Transverse colon (tissue), 3 donors: ENCODE measurements around the gene OR8G1.

ENCODE experiments used
- EP300 ChIP-seq: sonication (generic); formaldehyde crosslinking; IDR thresholded peaks from one replicate; pipeline ENCODE4 v1.6.1; 2017; ENCODE audit warnings: antibody characterized with exemption, low read depth
- POLR2A ChIP-seq: fragments of 450-650 bp; IDR thresholded peaks from one replicate; pipeline ENCODE4 v1.6.1; 2016; ENCODE audit warnings: antibody characterized with exemption, mild to moderate bottlenecking, moderate library complexity
- TF ChIP-seq, protein P1 (sequence below), 5 experiments: fragments of 200-600 bp in 3 of 5; fragments of 450-650 bp in 2 of 5; sonication (generic) in 3 of 5; IDR thresholded peaks; 1 replicate in 2 of 5; 2 replicates in 3 of 5; pipeline ENCODE4 v1.5.1; 2016 to 2017; ENCODE audit warnings: antibody characterized with exemption in 5 of 5, inconsistent platforms in 3 of 5, mild to moderate bottlenecking in 2 of 5, moderate library complexity in 1 of 5

DNA sequence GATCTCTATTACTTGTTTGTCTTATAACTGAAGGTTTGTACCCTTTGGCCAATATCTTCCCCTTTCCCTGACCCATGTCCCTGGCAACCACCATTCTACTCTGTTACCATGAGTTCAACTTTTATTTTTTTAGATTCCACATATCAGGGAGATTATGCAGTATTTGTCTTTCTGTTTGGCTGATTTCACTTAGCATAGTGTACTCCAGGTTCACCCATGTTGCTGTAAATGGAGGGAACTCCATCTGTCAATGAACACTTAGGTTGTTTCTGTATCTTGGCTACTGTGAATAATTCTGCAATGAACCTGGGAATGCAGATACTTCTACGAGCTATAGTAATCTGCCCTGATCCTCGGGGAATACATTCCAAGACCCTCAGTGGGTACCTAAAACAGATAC is 42.9 kb upstream of the OR8G1 start:
- no peak for TF ChIP-seq POLR2A
- TF ChIP-seq, protein P1, sequence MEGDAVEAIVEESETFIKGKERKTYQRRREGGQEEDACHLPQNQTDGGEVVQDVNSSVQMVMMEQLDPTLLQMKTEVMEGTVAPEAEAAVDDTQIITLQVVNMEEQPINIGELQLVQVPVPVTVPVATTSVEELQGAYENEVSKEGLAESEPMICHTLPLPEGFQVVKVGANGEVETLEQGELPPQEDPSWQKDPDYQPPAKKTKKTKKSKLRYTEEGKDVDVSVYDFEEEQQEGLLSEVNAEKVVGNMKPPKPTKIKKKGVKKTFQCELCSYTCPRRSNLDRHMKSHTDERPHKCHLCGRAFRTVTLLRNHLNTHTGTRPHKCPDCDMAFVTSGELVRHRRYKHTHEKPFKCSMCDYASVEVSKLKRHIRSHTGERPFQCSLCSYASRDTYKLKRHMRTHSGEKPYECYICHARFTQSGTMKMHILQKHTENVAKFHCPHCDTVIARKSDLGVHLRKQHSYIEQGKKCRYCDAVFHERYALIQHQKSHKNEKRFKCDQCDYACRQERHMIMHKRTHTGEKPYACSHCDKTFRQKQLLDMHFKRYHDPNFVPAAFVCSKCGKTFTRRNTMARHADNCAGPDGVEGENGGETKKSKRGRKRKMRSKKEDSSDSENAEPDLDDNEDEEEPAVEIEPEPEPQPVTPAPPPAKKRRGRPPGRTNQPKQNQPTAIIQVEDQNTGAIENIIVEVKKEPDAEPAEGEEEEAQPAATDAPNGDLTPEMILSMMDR (IDR thresholded peaks at IDR 0.05), result no peak
- no peak for TF ChIP-seq EP300
